HFFc6 (cell line): Measurements from ENCODE around the gene PATE3. TPM values are rescaled to one million over a fixed set of nuclear protein-coding genes. Genes with fewer than 3 reads are reported as not detected.

Experiments used
- DNase-seq: peaks from one replicate; pipeline ENCODE4 v3.0.0-alpha.2; 2018
- H3K27ac Mint-ChIP-seq: 2 replicates; pipeline ENCODE4 v1.8.0; 2020; ENCODE audit warnings: mild to moderate bottlenecking, mixed read lengths
- H3K27me3 Mint-ChIP-seq: 2 replicates; pipeline ENCODE4 v1.8.0; 2021; ENCODE audit warnings: mild to moderate bottlenecking, moderate library complexity, mixed read lengths; ENCODE audit not compliant: insufficient read depth
- H3K36me3 Mint-ChIP-seq: 2 replicates; pipeline ENCODE4 v1.8.0; 2021; ENCODE audit warnings: low read depth, mixed read lengths
- H3K4me1 Mint-ChIP-seq: 2 replicates; pipeline ENCODE4 v1.8.0; 2020; ENCODE audit warnings: low read depth, mixed read lengths
- H3K4me3 Mint-ChIP-seq: 2 replicates; pipeline ENCODE4 v1.8.0; 2020; ENCODE audit warnings: mild to moderate bottlenecking, moderate library complexity, mixed read lengths
- H3K9me3 Mint-ChIP-seq: 2 replicates; pipeline ENCODE4 v1.8.0; 2020; ENCODE audit warnings: mild to moderate bottlenecking, mixed read lengths
- total RNA-seq, 6 experiments: library from RNA; stranded (reverse); fragmentation: NEBNext Ultra II Directional; extraction: Animal tissue kit (Norgen Biotek cat#: 25700); gene quantifications; 2 replicates in 1 of 6; 3 replicates in 5 of 6; pipeline ENCODE4 v1.2.3, GENCODE V29; 2021
- TF ChIP-seq, protein P1 (sequence below): fragments of 200-600 bp; sonication (generic); IDR thresholded peaks from 2 replicates; pipeline ENCODE4 v1.5.0; 2021; ENCODE audit warnings: antibody characterized with exemption, mild to moderate bottlenecking

PATE3 gene
- total RNA-seq, 6 experiments from 2014 or later = not detected

DNA sequence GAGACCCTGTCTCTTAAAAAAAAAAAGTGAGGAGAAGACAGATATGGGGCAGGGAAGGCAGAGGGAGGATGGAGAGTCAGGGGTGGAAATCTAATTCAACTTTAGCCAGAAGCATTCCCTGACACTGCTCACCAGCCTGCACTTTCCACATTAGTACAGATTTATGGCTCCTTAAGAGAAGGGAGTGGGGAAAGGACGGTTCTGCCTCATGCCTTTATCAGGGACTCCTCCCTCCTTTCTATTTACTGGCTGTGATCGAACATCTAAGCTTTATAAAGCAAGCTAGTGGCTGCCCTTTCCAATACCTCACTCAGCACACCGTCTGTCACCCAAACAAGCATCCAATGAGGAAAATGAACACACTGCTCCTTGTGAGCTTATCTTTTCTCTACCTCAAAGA is 45.1 kb downstream of the PATE3 start, which contains the start of gene PATE4:
PATE4 (plus strand) TSS at position 301 of the 400 bp plus-strand sequence; CDS start at position 345, 44 bp downstream.
- no peaks in the 10 kb centered on the region for H3K36me3 Mint-ChIP-seq
- H3K4me3 Mint-ChIP-seq = no peak within 1 kb of the TSS
- H3K4me1 Mint-ChIP-seq = no peaks in the 10 kb centered on the region
- H3K27ac Mint-ChIP-seq = no peak within 1 kb of the TSS
- TF ChIP-seq, protein P1, sequence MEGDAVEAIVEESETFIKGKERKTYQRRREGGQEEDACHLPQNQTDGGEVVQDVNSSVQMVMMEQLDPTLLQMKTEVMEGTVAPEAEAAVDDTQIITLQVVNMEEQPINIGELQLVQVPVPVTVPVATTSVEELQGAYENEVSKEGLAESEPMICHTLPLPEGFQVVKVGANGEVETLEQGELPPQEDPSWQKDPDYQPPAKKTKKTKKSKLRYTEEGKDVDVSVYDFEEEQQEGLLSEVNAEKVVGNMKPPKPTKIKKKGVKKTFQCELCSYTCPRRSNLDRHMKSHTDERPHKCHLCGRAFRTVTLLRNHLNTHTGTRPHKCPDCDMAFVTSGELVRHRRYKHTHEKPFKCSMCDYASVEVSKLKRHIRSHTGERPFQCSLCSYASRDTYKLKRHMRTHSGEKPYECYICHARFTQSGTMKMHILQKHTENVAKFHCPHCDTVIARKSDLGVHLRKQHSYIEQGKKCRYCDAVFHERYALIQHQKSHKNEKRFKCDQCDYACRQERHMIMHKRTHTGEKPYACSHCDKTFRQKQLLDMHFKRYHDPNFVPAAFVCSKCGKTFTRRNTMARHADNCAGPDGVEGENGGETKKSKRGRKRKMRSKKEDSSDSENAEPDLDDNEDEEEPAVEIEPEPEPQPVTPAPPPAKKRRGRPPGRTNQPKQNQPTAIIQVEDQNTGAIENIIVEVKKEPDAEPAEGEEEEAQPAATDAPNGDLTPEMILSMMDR = no peak
- H3K9me3 Mint-ChIP-seq = no peaks in the 10 kb centered on the region; the same call in 1 of the 2 replicates
- DNase-seq = no peak
- peaks cover 6% of the 10 kb centered on the region for H3K27me3 Mint-ChIP-seq

DNA sequence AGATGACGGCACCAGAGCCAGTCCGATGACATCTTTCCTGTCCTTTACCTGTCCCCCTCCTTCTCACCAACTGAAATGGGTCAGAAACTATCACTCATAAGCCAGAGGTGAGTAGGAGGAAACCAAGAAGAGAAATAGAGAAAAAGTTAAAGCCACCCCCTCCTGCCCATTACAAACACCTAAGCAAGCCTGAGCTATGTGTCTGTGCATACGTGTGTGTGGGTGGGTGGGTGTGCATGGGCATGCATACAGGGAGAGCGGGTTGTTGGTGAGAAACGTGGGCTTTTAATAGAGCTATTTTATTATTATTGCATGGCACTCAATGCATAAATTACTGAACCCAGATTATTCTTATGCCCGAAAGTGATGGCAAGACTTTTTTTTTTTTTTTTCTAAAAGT is 47.8 kb downstream of the PATE3 start:
- H3K9me3 Mint-ChIP-seq = no peaks in the 10 kb centered on the region
- no peaks in the 10 kb centered on the region for H3K4me1 Mint-ChIP-seq
- H3K27me3 Mint-ChIP-seq = peaks cover 6% of the 10 kb centered on the region; the same call in 1 of the 2 replicates
- TF ChIP-seq, protein P1 = no peak
- no peak overlapping the region for H3K27ac Mint-ChIP-seq
- no peak for DNase-seq
- no peaks in the 10 kb centered on the region for H3K36me3 Mint-ChIP-seq
- H3K4me3 Mint-ChIP-seq = no peak overlapping the region

Other genes starting within 250 kb of the PATE3 start
- gene EI24, start 218.7 kb upstream of the PATE3 start, total RNA-seq = 10 to 100 TPM; 73.8 to 92.1 (median 86.0) TPM
- gene STT3A, start 195.3 kb upstream of the PATE3 start, total RNA-seq = 100 to 1,000 TPM; 265 to 280 (median 269) TPM
- gene CHEK1, start 163.0 kb upstream of the PATE3 start, total RNA-seq = 10 to 100 TPM; 23.8 to 43.6 (median 39.7) TPM
- gene ACRV1, start 107.3 kb upstream of the PATE3 start, total RNA-seq = not detected
- not detected for gene PATE1, start 41.8 kb upstream of the PATE3 start, total RNA-seq
- under 1 TPM in 1 of 6 experiments, not detected in 5; 0.11 TPM for gene PATE2, start 9.3 kb upstream of the PATE3 start, total RNA-seq
- gene PATE4, start 45.2 kb downstream of the PATE3 start, total RNA-seq = not detected
- gene HYLS1, start 99.5 kb downstream of the PATE3 start, total RNA-seq = 10 to 100 TPM in 4 of 6 experiments, 1 to 10 TPM in 2; 5.7 to 13.5 (median 12.7) TPM
- 10 to 100 TPM in 3 of 6 experiments, 1 to 10 TPM in 3; 7.5 to 13.6 (median 10.3) TPM for gene PUS3, start 115.1 kb downstream of the PATE3 start, total RNA-seq
- gene DDX25, start 116.4 kb downstream of the PATE3 start, total RNA-seq = not detected
- not detected for gene VSIG10L2, start 157.9 kb downstream of the PATE3 start, total RNA-seq